Neural cell (in vitro differentiated cells): ENCODE data around the gene KIT. TPM values are rescaled to one million over a fixed set of nuclear protein-coding genes. Genes with fewer than 3 reads are reported as not detected.

Experiments used
- H2AFZ ChIP-seq: fragments of 200-600, 300-800 bp; sonication (generic), shearing (Covaris generic); 2 replicates; pipeline ENCODE4 v1.6.0; 2014; ENCODE audit warnings: low read depth, mild to moderate bottlenecking, antibody characterized with exemption, low read length, moderate library complexity
- H3F3A ChIP-seq: fragments of 200-600 bp; shearing (Covaris generic); 2 replicates; pipeline ENCODE4 v1.6.1; 2016; ENCODE audit warnings: mild to moderate bottlenecking, moderate library complexity, mixed read lengths, antibody characterized with exemption, low read length; ENCODE audit not compliant: insufficient read depth, poor library complexity, severe bottlenecking
- H3K27ac ChIP-seq: fragments of 200-600, 300-800 bp; sonication (generic), shearing (Covaris generic); 2 replicates; pipeline ENCODE4 v1.5.1; 2014; ENCODE audit warnings: mild to moderate bottlenecking, low read length, moderate library complexity
- H3K27me3 ChIP-seq: fragments of 300-800, 200-600 bp; sonication (generic), shearing (Covaris generic); 2 replicates; pipeline ENCODE4 v1.6.0; 2014; ENCODE audit warnings: mild to moderate bottlenecking, low read depth, low read length, moderate library complexity; ENCODE audit not compliant: insufficient read depth
- H3K36me3 ChIP-seq: fragments of 300-800, 200-600 bp; sonication (generic), shearing (Covaris generic); 2 replicates; pipeline ENCODE4 v1.5.1; 2014; ENCODE audit warnings: mild to moderate bottlenecking, antibody characterized with exemption, low read length, moderate library complexity; ENCODE audit not compliant: insufficient read depth
- H3K4me2 ChIP-seq: fragments of 300-800, 200-600 bp; sonication (generic), shearing (Covaris generic); 2 replicates; pipeline ENCODE4 v1.6.0; 2014; ENCODE audit warnings: mild to moderate bottlenecking, low read length
- H3K4me3 ChIP-seq: fragments of 300-800, 200-600 bp; sonication (generic), shearing (Covaris generic); 2 replicates; pipeline ENCODE4 v1.5.1; 2014; ENCODE audit warnings: mild to moderate bottlenecking, low read length, moderate library complexity
- H3K79me2 ChIP-seq: fragments of 200-600 bp; shearing (Covaris generic); replicated peaks from 2 replicates; pipeline ENCODE4 v1.6.0; 2014; ENCODE audit warnings: mild to moderate bottlenecking, low read length, moderate library complexity; ENCODE audit not compliant: insufficient read depth
- H3K9ac ChIP-seq: fragments of 300-800, 200-600 bp; sonication (generic), shearing (Covaris generic); 2 replicates; pipeline ENCODE4 v1.6.1; 2016; ENCODE audit warnings: mild to moderate bottlenecking, low read length, mixed read lengths
- H3K9me2 ChIP-seq: fragments of 200-600 bp; shearing (Covaris generic); 2 replicates; pipeline ENCODE4 v1.6.1; 2016; ENCODE audit warnings: mild to moderate bottlenecking, low read length, mixed read lengths; ENCODE audit not compliant: insufficient read depth
- H3K9me3 ChIP-seq: fragments of 200-600, 300-800 bp; sonication (generic), shearing (Covaris generic); 2 replicates; pipeline ENCODE4 v1.6.1; 2016; ENCODE audit warnings: mild to moderate bottlenecking, mixed run types, low read length, moderate library complexity, mixed read lengths
- H4K20me1 ChIP-seq: fragments of 200-600 bp; shearing (Covaris generic); 2 replicates; pipeline ENCODE4 v1.6.1; 2016; ENCODE audit warnings: mild to moderate bottlenecking, mixed run types; ENCODE audit not compliant: insufficient read depth
- EP300 ChIP-seq: fragments of 450-650 bp; conservative IDR thresholded peaks from 2 replicates; pipeline ENCODE4 v1.6.1; 2014; ENCODE audit warnings: antibody characterized with exemption, mild to moderate bottlenecking, moderate library complexity; ENCODE audit not compliant: poor library complexity, severe bottlenecking
- EZH2 ChIP-seq: fragments of 200-600, 300-800 bp; shearing (Covaris generic), sonication (generic); IDR thresholded peaks from 2 replicates; pipeline ENCODE4 v1.6.1; 2014; ENCODE audit warnings: antibody characterized with exemption, low read length, borderline replicate concordance, mild to moderate bottlenecking; ENCODE audit not compliant: insufficient read depth, poor library complexity, severe bottlenecking
- MXI1 ChIP-seq: fragments of 450-650 bp; conservative IDR thresholded peaks from 2 replicates; pipeline ENCODE4 v1.6.1; 2014; ENCODE audit warnings: antibody characterized with exemption, mild to moderate bottlenecking; ENCODE audit not compliant: poor library complexity, severe bottlenecking
- POLR2AphosphoS5 ChIP-seq: IDR thresholded peaks from 2 replicates; pipeline ENCODE4 v1.6.1; 2012
- RAD21 ChIP-seq: fragments of 450-650 bp; conservative IDR thresholded peaks from 2 replicates; pipeline ENCODE4 v1.6.1; 2014; ENCODE audit warnings: antibody characterized with exemption, mild to moderate bottlenecking, moderate library complexity
- SMC3 ChIP-seq: fragments of 450-650 bp; conservative IDR thresholded peaks from 2 replicates; pipeline ENCODE4 v1.6.1; 2014; ENCODE audit warnings: antibody characterized with exemption, mild to moderate bottlenecking, moderate library complexity; ENCODE audit not compliant: poor library complexity
- TAF1 ChIP-seq: IDR thresholded peaks from 2 replicates; pipeline ENCODE4 v1.6.1; 2012; ENCODE audit warnings: low read depth
- polyA plus RNA-seq: library from polyadenylated mRNA; depleted of rRNA; stranded (reverse); fragments of >200 nt; gene quantifications from 2 replicates; pipeline ENCODE4 v1.2.3, GENCODE V29; 2014
- TF ChIP-seq, protein P1 (sequence below): IDR thresholded peaks from 2 replicates; pipeline ENCODE4 v1.6.1; 2012; ENCODE audit warnings: borderline replicate concordance
- TF ChIP-seq, protein P2 (sequence below): fragments of 450-650 bp; IDR thresholded peaks from 2 replicates; pipeline ENCODE4 v1.5.1; 2014; ENCODE audit warnings: antibody characterized with exemption, mild to moderate bottlenecking, moderate library complexity; ENCODE audit not compliant: poor library complexity, severe bottlenecking

KIT gene
- polyA plus RNA-seq, 1 donor from 2014 or later, result 0.95 TPM

DNA sequence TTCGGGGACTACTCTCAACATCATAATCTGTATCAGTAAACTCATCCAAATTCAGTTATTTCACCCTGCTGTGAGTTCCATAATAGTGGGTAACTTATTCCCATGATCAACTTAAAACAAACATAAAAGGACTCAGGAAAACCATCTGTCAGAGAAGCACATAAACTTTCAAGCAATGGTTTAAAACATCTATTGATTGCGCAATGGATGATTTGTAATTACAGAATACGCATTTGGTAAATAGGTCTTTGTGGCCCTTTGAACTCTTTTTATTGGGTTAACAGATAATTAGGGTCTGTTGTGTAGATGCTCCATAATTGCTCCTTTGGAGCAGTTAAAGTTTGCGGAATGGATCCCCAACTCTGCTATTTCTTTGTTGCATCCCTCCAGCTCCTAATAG, 115.3 kb downstream of the KIT start:
- H3K27ac ChIP-seq, result no peak overlapping the region
- H3K4me3 ChIP-seq, result no peak overlapping the region
- no peak for TF ChIP-seq EZH2
- no peak for TF ChIP-seq TAF1
- TF ChIP-seq POLR2AphosphoS5, result no peak
- no peak overlapping the region for H3K4me2 ChIP-seq
- H4K20me1 ChIP-seq, result no peaks in the 10 kb centered on the region
- no peaks in the 10 kb centered on the region for H3K27me3 ChIP-seq
- no peaks in the 10 kb centered on the region for H3K9me2 ChIP-seq
- H3K36me3 ChIP-seq, result no peaks in the 10 kb centered on the region
- H2AFZ ChIP-seq, result no peak overlapping the region
- no peaks in the 10 kb centered on the region for H3K79me2 ChIP-seq
- H3K9ac ChIP-seq, result no peak overlapping the region
- no peaks in the 10 kb centered on the region for H3F3A ChIP-seq
- H3K9me3 ChIP-seq, result no peaks in the 10 kb centered on the region

DNA sequence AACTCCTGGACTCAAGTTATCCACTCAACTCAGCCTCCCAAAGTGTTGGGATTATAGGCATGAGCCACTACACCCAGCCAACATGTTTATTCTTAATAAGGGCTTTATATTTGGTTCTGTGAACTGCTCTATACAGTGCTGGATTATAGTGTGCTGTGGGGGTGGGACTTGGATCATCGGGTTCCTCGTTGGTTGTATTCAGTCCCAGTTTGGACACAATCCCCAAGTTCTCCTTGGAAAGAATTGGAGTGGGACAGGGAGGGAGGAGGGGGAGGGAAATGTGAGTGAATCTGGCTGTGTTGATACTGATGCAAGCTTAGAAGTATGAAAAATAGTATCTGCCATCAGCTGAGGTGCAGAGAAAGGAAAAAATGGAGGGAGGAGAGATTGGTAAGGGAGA, 121.3 kb downstream of the KIT start:
- H3K9me2 ChIP-seq, result no peaks in the 10 kb centered on the region
- no peaks in the 10 kb centered on the region for H3K79me2 ChIP-seq
- H3K27ac ChIP-seq, result no peak overlapping the region
- H3F3A ChIP-seq, result no peaks in the 10 kb centered on the region
- no peaks in the 10 kb centered on the region for H3K36me3 ChIP-seq
- no peaks in the 10 kb centered on the region for H4K20me1 ChIP-seq
- no peaks in the 10 kb centered on the region for H3K27me3 ChIP-seq
- no peak overlapping the region for H2AFZ ChIP-seq
- H3K9me3 ChIP-seq, result no peaks in the 10 kb centered on the region
- no peak overlapping the region for H3K4me3 ChIP-seq
- no peak overlapping the region for H3K9ac ChIP-seq
- no peak for TF ChIP-seq POLR2AphosphoS5
- no peak for TF ChIP-seq MXI1
- TF ChIP-seq, protein P1, sequence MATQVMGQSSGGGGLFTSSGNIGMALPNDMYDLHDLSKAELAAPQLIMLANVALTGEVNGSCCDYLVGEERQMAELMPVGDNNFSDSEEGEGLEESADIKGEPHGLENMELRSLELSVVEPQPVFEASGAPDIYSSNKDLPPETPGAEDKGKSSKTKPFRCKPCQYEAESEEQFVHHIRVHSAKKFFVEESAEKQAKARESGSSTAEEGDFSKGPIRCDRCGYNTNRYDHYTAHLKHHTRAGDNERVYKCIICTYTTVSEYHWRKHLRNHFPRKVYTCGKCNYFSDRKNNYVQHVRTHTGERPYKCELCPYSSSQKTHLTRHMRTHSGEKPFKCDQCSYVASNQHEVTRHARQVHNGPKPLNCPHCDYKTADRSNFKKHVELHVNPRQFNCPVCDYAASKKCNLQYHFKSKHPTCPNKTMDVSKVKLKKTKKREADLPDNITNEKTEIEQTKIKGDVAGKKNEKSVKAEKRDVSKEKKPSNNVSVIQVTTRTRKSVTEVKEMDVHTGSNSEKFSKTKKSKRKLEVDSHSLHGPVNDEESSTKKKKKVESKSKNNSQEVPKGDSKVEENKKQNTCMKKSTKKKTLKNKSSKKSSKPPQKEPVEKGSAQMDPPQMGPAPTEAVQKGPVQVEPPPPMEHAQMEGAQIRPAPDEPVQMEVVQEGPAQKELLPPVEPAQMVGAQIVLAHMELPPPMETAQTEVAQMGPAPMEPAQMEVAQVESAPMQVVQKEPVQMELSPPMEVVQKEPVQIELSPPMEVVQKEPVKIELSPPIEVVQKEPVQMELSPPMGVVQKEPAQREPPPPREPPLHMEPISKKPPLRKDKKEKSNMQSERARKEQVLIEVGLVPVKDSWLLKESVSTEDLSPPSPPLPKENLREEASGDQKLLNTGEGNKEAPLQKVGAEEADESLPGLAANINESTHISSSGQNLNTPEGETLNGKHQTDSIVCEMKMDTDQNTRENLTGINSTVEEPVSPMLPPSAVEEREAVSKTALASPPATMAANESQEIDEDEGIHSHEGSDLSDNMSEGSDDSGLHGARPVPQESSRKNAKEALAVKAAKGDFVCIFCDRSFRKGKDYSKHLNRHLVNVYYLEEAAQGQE, result no peak
- TF ChIP-seq TAF1, result no peak
- TF ChIP-seq, protein P2, sequence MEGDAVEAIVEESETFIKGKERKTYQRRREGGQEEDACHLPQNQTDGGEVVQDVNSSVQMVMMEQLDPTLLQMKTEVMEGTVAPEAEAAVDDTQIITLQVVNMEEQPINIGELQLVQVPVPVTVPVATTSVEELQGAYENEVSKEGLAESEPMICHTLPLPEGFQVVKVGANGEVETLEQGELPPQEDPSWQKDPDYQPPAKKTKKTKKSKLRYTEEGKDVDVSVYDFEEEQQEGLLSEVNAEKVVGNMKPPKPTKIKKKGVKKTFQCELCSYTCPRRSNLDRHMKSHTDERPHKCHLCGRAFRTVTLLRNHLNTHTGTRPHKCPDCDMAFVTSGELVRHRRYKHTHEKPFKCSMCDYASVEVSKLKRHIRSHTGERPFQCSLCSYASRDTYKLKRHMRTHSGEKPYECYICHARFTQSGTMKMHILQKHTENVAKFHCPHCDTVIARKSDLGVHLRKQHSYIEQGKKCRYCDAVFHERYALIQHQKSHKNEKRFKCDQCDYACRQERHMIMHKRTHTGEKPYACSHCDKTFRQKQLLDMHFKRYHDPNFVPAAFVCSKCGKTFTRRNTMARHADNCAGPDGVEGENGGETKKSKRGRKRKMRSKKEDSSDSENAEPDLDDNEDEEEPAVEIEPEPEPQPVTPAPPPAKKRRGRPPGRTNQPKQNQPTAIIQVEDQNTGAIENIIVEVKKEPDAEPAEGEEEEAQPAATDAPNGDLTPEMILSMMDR, result no peak
- no peak for TF ChIP-seq SMC3
- no peak for TF ChIP-seq EZH2
- TF ChIP-seq RAD21, result no peak
- no peak for TF ChIP-seq EP300
- H3K4me2 ChIP-seq, result no peak overlapping the region
